Testis (tissue), 3 donors: ENCODE data around the gene SIX1. TPM values are rescaled to one million over a fixed set of nuclear protein-coding genes. Genes with fewer than 3 reads are reported as not detected.
A peak's percentile ranks its signal among the peaks of the same experiment; 100 is the strongest.

Experiments used
- DNase-seq: peaks from one replicate; pipeline ENCODE4 v3.0.0-alpha.2; 2019
- H3K27ac ChIP-seq, 2 donors: fragments of 200-600 bp; sonication (generic); one replicate each; pipeline ENCODE4 v1.5.1; 2019
- H3K27me3 ChIP-seq: fragments of 200-600 bp; sonication (generic); one replicate; pipeline ENCODE4 v1.5.1; 2019
- H3K36me3 ChIP-seq: fragments of 200-600 bp; sonication (generic); one replicate; pipeline ENCODE4 v1.5.1; 2017; ENCODE audit warnings: low read depth; ENCODE audit errors: missing control alignments
- H3K4me1 ChIP-seq: fragments of 200-600 bp; sonication (generic); one replicate; pipeline ENCODE4 v1.5.1; 2019
- H3K4me3 ChIP-seq, 2 donors: fragments of 200-600 bp; sonication (generic); one replicate each; pipeline ENCODE4 v1.5.1; 2017 to 2019
- H3K9me3 ChIP-seq: fragments of 200-600 bp; sonication (generic); one replicate; pipeline ENCODE4 v1.5.1; 2017
- CTCF ChIP-seq, 3 experiments: fragments of 450-650 bp in 2 of 3; fragments of 200-600 bp in 1 of 3; sonication (generic) in 1 of 3; IDR thresholded peaks; one replicate each; pipeline ENCODE4 v1.5.1; 2016 to 2019; ENCODE audit warnings: antibody characterized with exemption in 3 of 3, mild to moderate bottlenecking in 2 of 3, moderate library complexity in 1 of 3
- POLR2A ChIP-seq: fragments of 450-650 bp; IDR thresholded peaks from one replicate; pipeline ENCODE4 v1.6.1; 2017; ENCODE audit warnings: antibody characterized with exemption, mild to moderate bottlenecking, moderate library complexity
- WGBS, 2 donors: methylation state at CpG; one replicate each; pipeline ENCODE4 v1.1.5; 2018; 5-methylcytosine and 5-hydroxymethylcytosine counted together
- intact Hi-C: fragments of 100-400 bp; cut with DNase I; formaldehyde crosslinking; loops from one replicate; pipeline ENCODE4 v1.15.1; 2023; ENCODE audit warnings: low total_unique reads
- polyA plus RNA-seq: library from polyadenylated mRNA; stranded (reverse); fragments of 350-450 nt; fragmentation: Illumina TruSeq; extraction: RNeasy Lipid Tissue Mini Kit (QIAGEN cat#74804); gene quantifications from one replicate; pipeline ENCODE4 v1.2.3, GENCODE V29; 2014; ENCODE audit warnings: low read depth, low replicate concordance; ENCODE audit not compliant: insufficient read depth
- total RNA-seq, 2 donors: library from RNA; depleted of rRNA; stranded (reverse); fragments of >200 nt; gene quantifications; one replicate each; pipeline ENCODE4 v1.2.3, GENCODE V29; 2016

The SIX1 gene
- total and polyA plus RNA-seq, 3 donors from 2014 or later = 3.0 to 9.0 (median 8.7) TPM

- TF ChIP-seq POLR2A (no peak), CTCF (IDR thresholded peaks at IDR 0.05) (no peak)
- DNase-seq = no peak
- WGBS, 2 donors = 29% methylated on average over 11 of the region's 11 CpGs
- no peaks in the 10 kb centered on the region for H3K27me3 ChIP-seq
- H3K4me3 ChIP-seq = no peak overlapping the region
- intact Hi-C loops = no loop called here
- H3K36me3 ChIP-seq = no peaks in the 10 kb centered on the region
- H3K4me1 ChIP-seq = no peaks in the 10 kb centered on the region
- peak overlapping the region in 1 of 2 donors; percentile 59 for H3K27ac ChIP-seq
- no peaks in the 10 kb centered on the region for H3K9me3 ChIP-seq
Measured at GRCh38 chr14:60616461-60616959, 32.8 kb downstream of the SIX1 start.

- DNase-seq = no peak
- Histone ChIP-seq H3K27ac (no peak overlapping the region), H3K4me3 (no peak overlapping the region), H3K27me3 (no peaks in the 10 kb centered on the region), H3K9me3 (no peaks in the 10 kb centered on the region), H3K4me1 (no peaks in the 10 kb centered on the region), H3K36me3 (no peaks in the 10 kb centered on the region)
- TF ChIP-seq POLR2A (no peak), CTCF (IDR thresholded peaks at IDR 0.05) (no peak)
- intact Hi-C loops = no loop called here
Measured at GRCh38 chr14:60602291-60602690, 47.0 kb downstream of the SIX1 start.

GRCh38 chr14:60599727-60600126 is 49.5 kb downstream of the SIX1 start:
- Histone ChIP-seq H3K27ac (no peak overlapping the region), H3K4me1 (no peaks in the 10 kb centered on the region), H3K36me3 (no peaks in the 10 kb centered on the region), H3K27me3 (no peaks in the 10 kb centered on the region), H3K4me3 (no peak overlapping the region), H3K9me3 (no peaks in the 10 kb centered on the region)
- intact Hi-C loops = no loop called here
- no peak for TF ChIP-seq CTCF (IDR thresholded peaks at IDR 0.05)
- no peak for TF ChIP-seq POLR2A
- DNase-seq = no peak

- no peak for DNase-seq
- Histone ChIP-seq H3K9me3 (no peaks in the 10 kb centered on the region), H3K27ac (no peak overlapping the region), H3K27me3 (no peaks in the 10 kb centered on the region), H3K36me3 (no peaks in the 10 kb centered on the region), H3K4me1 (no peaks in the 10 kb centered on the region), H3K4me3 (no peak overlapping the region)
- TF ChIP-seq POLR2A (no peak), CTCF (IDR thresholded peaks at IDR 0.05) (no peak)
- intact Hi-C loops = no loop called here
Measured at GRCh38 chr14:60596139-60596538, 53.1 kb downstream of the SIX1 start.

GRCh38 chr14:60594062-60594461 is 55.2 kb downstream of the SIX1 start:
- TF ChIP-seq POLR2A (no peak), CTCF (IDR thresholded peaks at IDR 0.05) (no peak)
- Histone ChIP-seq H3K9me3 (no peaks in the 10 kb centered on the region), H3K36me3 (no peaks in the 10 kb centered on the region), H3K27ac (no peak overlapping the region), H3K27me3 (no peaks in the 10 kb centered on the region), H3K4me3 (no peak overlapping the region), H3K4me1 (no peaks in the 10 kb centered on the region)
- 89 to 90% methylated on average over 3 of the region's 3 CpGs for WGBS, 2 donors
- intact Hi-C loops = no loop called here
- DNase-seq = no peak

Other genes starting within 250 kb of the SIX1 start
- 10 to 100 TPM; 12.1 to 12.9 TPM for gene C14orf39, start 163.4 kb downstream of the SIX1 start, total RNA-seq
- 9.5 TPM for gene C14orf39, start 163.4 kb downstream of the SIX1 start, polyA plus RNA-seq
- gene SIX6, start 140.3 kb downstream of the SIX1 start, total RNA-seq = under 1 TPM; 0.31 to 0.39 TPM
- 0.17 TPM for gene SIX6, start 140.3 kb downstream of the SIX1 start, polyA plus RNA-seq
- gene SIX4, start 74.9 kb upstream of the SIX1 start, total RNA-seq = 1 to 10 TPM; 2.0 to 3.4 TPM
- gene SIX4, start 74.9 kb upstream of the SIX1 start, polyA plus RNA-seq = 1.6 TPM
- gene MNAT1, start 85.3 kb upstream of the SIX1 start, total RNA-seq = 10 to 100 TPM; 36.0 to 39.9 TPM
- gene MNAT1, start 85.3 kb upstream of the SIX1 start, polyA plus RNA-seq = 17.3 TPM